Panc1 (cell line): Measurements from ENCODE around the gene ABHD14A.

Experiments used
- TF ChIP-seq, protein P1 (sequence below): fragments of 450-650 bp; IDR thresholded peaks from 2 replicates; pipeline ENCODE4 v1.5.1; 2017; ENCODE audit warnings: mild to moderate bottlenecking
- TF ChIP-seq, protein P2 (sequence below), 2 experiments: IDR thresholded peaks; 2 replicates each; pipeline ENCODE4 v1.6.1; 2011 to 2012; ENCODE audit warnings: low read depth in 2 of 2, control low read depth in 1 of 2, low read length in 1 of 2, mild to moderate bottlenecking in 1 of 2, moderate library complexity in 1 of 2; ENCODE audit not compliant: insufficient read depth in 1 of 2

DNA sequence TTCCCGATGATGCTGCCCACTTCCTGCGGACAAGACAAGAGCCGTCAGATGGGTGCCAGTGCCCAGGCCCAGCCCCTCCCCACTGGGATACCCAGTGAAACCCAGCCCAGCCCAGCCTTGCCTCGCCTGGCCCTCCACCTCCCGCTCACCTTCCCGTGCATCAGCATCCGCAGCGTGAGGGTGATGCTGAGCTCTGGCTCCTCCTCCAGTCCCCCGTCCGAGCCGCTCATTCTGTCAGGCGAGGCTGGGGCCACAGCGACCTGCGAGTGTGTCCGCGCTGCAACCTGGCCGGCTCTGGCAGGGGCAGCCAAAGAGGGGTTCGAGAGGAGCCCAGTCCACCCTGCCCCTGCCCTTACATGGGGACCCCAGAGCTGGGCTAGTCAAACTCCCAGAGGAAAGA, 13.9 kb upstream of the ABHD14A start:
- TF ChIP-seq, protein P1, sequence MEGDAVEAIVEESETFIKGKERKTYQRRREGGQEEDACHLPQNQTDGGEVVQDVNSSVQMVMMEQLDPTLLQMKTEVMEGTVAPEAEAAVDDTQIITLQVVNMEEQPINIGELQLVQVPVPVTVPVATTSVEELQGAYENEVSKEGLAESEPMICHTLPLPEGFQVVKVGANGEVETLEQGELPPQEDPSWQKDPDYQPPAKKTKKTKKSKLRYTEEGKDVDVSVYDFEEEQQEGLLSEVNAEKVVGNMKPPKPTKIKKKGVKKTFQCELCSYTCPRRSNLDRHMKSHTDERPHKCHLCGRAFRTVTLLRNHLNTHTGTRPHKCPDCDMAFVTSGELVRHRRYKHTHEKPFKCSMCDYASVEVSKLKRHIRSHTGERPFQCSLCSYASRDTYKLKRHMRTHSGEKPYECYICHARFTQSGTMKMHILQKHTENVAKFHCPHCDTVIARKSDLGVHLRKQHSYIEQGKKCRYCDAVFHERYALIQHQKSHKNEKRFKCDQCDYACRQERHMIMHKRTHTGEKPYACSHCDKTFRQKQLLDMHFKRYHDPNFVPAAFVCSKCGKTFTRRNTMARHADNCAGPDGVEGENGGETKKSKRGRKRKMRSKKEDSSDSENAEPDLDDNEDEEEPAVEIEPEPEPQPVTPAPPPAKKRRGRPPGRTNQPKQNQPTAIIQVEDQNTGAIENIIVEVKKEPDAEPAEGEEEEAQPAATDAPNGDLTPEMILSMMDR: no peak
- TF ChIP-seq, protein P2, sequence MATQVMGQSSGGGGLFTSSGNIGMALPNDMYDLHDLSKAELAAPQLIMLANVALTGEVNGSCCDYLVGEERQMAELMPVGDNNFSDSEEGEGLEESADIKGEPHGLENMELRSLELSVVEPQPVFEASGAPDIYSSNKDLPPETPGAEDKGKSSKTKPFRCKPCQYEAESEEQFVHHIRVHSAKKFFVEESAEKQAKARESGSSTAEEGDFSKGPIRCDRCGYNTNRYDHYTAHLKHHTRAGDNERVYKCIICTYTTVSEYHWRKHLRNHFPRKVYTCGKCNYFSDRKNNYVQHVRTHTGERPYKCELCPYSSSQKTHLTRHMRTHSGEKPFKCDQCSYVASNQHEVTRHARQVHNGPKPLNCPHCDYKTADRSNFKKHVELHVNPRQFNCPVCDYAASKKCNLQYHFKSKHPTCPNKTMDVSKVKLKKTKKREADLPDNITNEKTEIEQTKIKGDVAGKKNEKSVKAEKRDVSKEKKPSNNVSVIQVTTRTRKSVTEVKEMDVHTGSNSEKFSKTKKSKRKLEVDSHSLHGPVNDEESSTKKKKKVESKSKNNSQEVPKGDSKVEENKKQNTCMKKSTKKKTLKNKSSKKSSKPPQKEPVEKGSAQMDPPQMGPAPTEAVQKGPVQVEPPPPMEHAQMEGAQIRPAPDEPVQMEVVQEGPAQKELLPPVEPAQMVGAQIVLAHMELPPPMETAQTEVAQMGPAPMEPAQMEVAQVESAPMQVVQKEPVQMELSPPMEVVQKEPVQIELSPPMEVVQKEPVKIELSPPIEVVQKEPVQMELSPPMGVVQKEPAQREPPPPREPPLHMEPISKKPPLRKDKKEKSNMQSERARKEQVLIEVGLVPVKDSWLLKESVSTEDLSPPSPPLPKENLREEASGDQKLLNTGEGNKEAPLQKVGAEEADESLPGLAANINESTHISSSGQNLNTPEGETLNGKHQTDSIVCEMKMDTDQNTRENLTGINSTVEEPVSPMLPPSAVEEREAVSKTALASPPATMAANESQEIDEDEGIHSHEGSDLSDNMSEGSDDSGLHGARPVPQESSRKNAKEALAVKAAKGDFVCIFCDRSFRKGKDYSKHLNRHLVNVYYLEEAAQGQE (IDR thresholded peaks at IDR 0.05; ENCODE audit: insufficient read depth in 1 of 2, low read depth in 2 of 2, low read length in 1 of 2): no peak
